Lung microvascular endothelial cell (primary cell): ENCODE data around the gene MEFV. TPM values are rescaled to one million over a fixed set of nuclear protein-coding genes. Genes with fewer than 3 reads are reported as not detected.
"Not testable (repeated sequence)": the region's sequence is repeated elsewhere in the genome, so short reads cannot be mapped to it uniquely, and the experiment has no call there.

Experiments
- DNase-seq, 2 donors: peaks; one replicate each; pipeline versions ENCODE4 v3.0.0 to v3.0.0-alpha.2; 2010; ENCODE audit warnings: low read depth in 2 of 2
- total RNA-seq: library from RNA; depleted of rRNA; stranded (reverse); fragments of >200 nt; gene quantifications from 2 replicates; pipeline ENCODE4 v1.2.1, GENCODE V29; 2014

The MEFV gene
- total RNA-seq, 1 donor from 2014 or later = not detected

- DNase-seq = not testable (repeated sequence)
These were observed 14.3 kb upstream of the MEFV start for GRCh38 chr16:3270718-3271117.

- no peak for DNase-seq
These were observed 11.9 kb upstream of the MEFV start for GRCh38 chr16:3268294-3268693.

GRCh38 chr16:3266873-3267537 is 10.6 kb upstream of the MEFV start:
- DNase-seq = peak; percentile 51 to 74

- peak; percentile 99 for DNase-seq
These were observed 8.0 kb upstream of the MEFV start for GRCh38 chr16:3264137-3265036.

- DNase-seq = no peak
These were observed 6.1 kb upstream of the MEFV start for GRCh38 chr16:3262517-3262916.

- no peak for DNase-seq
These were observed 3.4 kb upstream of the MEFV start for GRCh38 chr16:3259836-3260235.

GRCh38 chr16:3256866-3257465 is 533 bp upstream of the MEFV start:
- DNase-seq = peak in 1 of 2 donors; percentile 14

- no peak for DNase-seq
These were observed 2.1 kb downstream of the MEFV start for GRCh38 chr16:3254309-3254708.

- DNase-seq = no peak
These were observed 3.5 kb downstream of the MEFV start for GRCh38 chr16:3252967-3253366.

- no peak for DNase-seq
These were observed 7.0 kb downstream of the MEFV start for GRCh38 chr16:3249451-3249850.

GRCh38 chr16:3249020-3249419 is 7.4 kb downstream of the MEFV start:
- no peak for DNase-seq

GRCh38 chr16:3248596-3248995 is 7.8 kb downstream of the MEFV start:
- DNase-seq = no peak

- no peak for DNase-seq
These were observed 9.6 kb downstream of the MEFV start for GRCh38 chr16:3246876-3247275.

- DNase-seq = no peak
These were observed 10.4 kb downstream of the MEFV start for GRCh38 chr16:3246002-3246401.

GRCh38 chr16:3243882-3244281 is 12.6 kb downstream of the MEFV start:
- no peak for DNase-seq

GRCh38 chr16:3242709-3243108 is 13.7 kb downstream of the MEFV start:
- DNase-seq = no peak

GRCh38 chr16:3241761-3242160 is 14.7 kb downstream of the MEFV start:
- DNase-seq = peak in 1 of 2 donors; percentile 43

GRCh38 chr16:3235856-3236669 is 20.4 kb downstream of the MEFV start:
- DNase-seq = no peak

GRCh38 chr16:3234857-3235561 is 21.4 kb downstream of the MEFV start, which contains the start of gene ZNF200:
Gene ZNF200 (minus strand): TSS chr16:3235158. CDS start chr16:3233755, 1,403 bp downstream.
- DNase-seq = peak; percentile 96 to 97

GRCh38 chr16:3234543-3234856 is 21.9 kb downstream of the MEFV start:
- no peak for DNase-seq
